ENCODE results near the gene SMAD2. TPM values are rescaled to one million over a fixed set of nuclear protein-coding genes. Genes with fewer than 3 reads are reported as not detected.

Gene SMAD2
- total and polyA plus RNA-seq, 4 donors, result 62.7 to 183 (median 76.6) TPM

- Histone ChIP-seq H3K27me3 (ENCODE audit: control insufficient read depth, insufficient read depth, low read length) (peaks cover 2% of the 10 kb centered on the region), H3K4me1 (ENCODE audit: control insufficient read depth, insufficient read depth, low read length) (peaks cover 17% of the 10 kb centered on the region), H3K4me3 (ENCODE audit: low read depth, low read length) (no peak overlapping the region), H3K9me3 (ENCODE audit: control insufficient read depth, insufficient read depth, low read length) (no peaks in the 10 kb centered on the region), H3K27ac (ENCODE audit: low read depth, low read length) (no peak overlapping the region), H3K36me3 (ENCODE audit: control insufficient read depth, insufficient read depth, low read length) (no peaks in the 10 kb centered on the region)
- DNase-seq (ENCODE audit: low read depth in 4 of 6, low spot score in 6 of 6), result no peak
- 92% methylated on average over 5 of the region's 7 CpGs for WGBS (ENCODE audit: insufficient coverage)
These were observed 136.8 kb downstream of the SMAD2 start for GRCh38 chr18:47793609-47794008.

- no peak for DNase-seq (ENCODE audit: low read depth in 4 of 6, low spot score in 6 of 6)
- WGBS (ENCODE audit: insufficient coverage), result 88% methylated on average over 4 of the region's 4 CpGs
- Histone ChIP-seq H3K27me3 (ENCODE audit: control insufficient read depth, insufficient read depth, low read length) (no peaks in the 10 kb centered on the region), H3K9me3 (ENCODE audit: control insufficient read depth, insufficient read depth, low read length) (no peaks in the 10 kb centered on the region), H3K27ac (ENCODE audit: low read depth, low read length) (no peak overlapping the region), H3K4me1 (ENCODE audit: control insufficient read depth, insufficient read depth, low read length) (peaks cover 13% of the 10 kb centered on the region), H3K4me3 (ENCODE audit: low read depth, low read length) (no peak overlapping the region), H3K36me3 (ENCODE audit: control insufficient read depth, insufficient read depth, low read length) (no peaks in the 10 kb centered on the region)
These were observed 138.9 kb downstream of the SMAD2 start for GRCh38 chr18:47791461-47791985.

GRCh38 chr18:47790036-47790435, 140.4 kb downstream of the SMAD2 start:
- Histone ChIP-seq H3K36me3 (ENCODE audit: control insufficient read depth, insufficient read depth, low read length) (no peaks in the 10 kb centered on the region), H3K27ac (ENCODE audit: low read depth, low read length) (no peak overlapping the region), H3K4me3 (ENCODE audit: low read depth, low read length) (no peak overlapping the region), H3K9me3 (ENCODE audit: control insufficient read depth, insufficient read depth, low read length) (peaks cover 2% of the 10 kb centered on the region), H3K4me1 (ENCODE audit: control insufficient read depth, insufficient read depth, low read length) (peaks cover 6% of the 10 kb centered on the region), H3K27me3 (ENCODE audit: control insufficient read depth, insufficient read depth, low read length) (no peaks in the 10 kb centered on the region)
- DNase-seq (ENCODE audit: low read depth in 4 of 6, low spot score in 6 of 6), result no peak
- WGBS (ENCODE audit: insufficient coverage), result 100% methylated on average over 1 of the region's 2 CpGs

- Histone ChIP-seq H3K9me3 (ENCODE audit: control insufficient read depth, insufficient read depth, low read length) (peaks cover 10% of the 10 kb centered on the region), H3K27ac (ENCODE audit: low read depth, low read length) (no peak overlapping the region), H3K4me3 (ENCODE audit: low read depth, low read length) (no peak overlapping the region), H3K4me1 (ENCODE audit: control insufficient read depth, insufficient read depth, low read length) (no peaks in the 10 kb centered on the region), H3K27me3 (ENCODE audit: control insufficient read depth, insufficient read depth, low read length) (no peaks in the 10 kb centered on the region), H3K36me3 (ENCODE audit: control insufficient read depth, insufficient read depth, low read length) (no peaks in the 10 kb centered on the region)
- no peak for DNase-seq (ENCODE audit: low read depth in 4 of 6, low spot score in 6 of 6)
- WGBS (ENCODE audit: insufficient coverage), result 88% methylated on average over 3 of the region's 3 CpGs
These were observed 141.8 kb downstream of the SMAD2 start for GRCh38 chr18:47788621-47789020.

GRCh38 chr18:47781561-47781960, 148.9 kb downstream of the SMAD2 start:
- peaks cover 10% of the 10 kb centered on the region for H3K9me3 ChIP-seq (ENCODE audit: control insufficient read depth, insufficient read depth, low read length)
- H3K4me3 ChIP-seq (ENCODE audit: low read depth, low read length), result no peak overlapping the region
- peak in 1 of 6 donors; percentile 65 for DNase-seq (ENCODE audit: low read depth in 4 of 6, low spot score in 6 of 6)
- 100% methylated on average over 1 of the region's 3 CpGs for WGBS (ENCODE audit: insufficient coverage)
- H3K27ac ChIP-seq (ENCODE audit: low read depth, low read length), result no peak overlapping the region
- H3K36me3 ChIP-seq (ENCODE audit: control insufficient read depth, insufficient read depth, low read length), result no peaks in the 10 kb centered on the region
- no peaks in the 10 kb centered on the region for H3K4me1 ChIP-seq (ENCODE audit: control insufficient read depth, insufficient read depth, low read length)
- H3K27me3 ChIP-seq (ENCODE audit: control insufficient read depth, insufficient read depth, low read length), result no peaks in the 10 kb centered on the region

GRCh38 chr18:47780011-47780725, 150.3 kb downstream of the SMAD2 start:
- WGBS (ENCODE audit: insufficient coverage), result 57% methylated on average over 4 of the region's 11 CpGs
- no peaks in the 10 kb centered on the region for H3K4me1 ChIP-seq (ENCODE audit: control insufficient read depth, insufficient read depth, low read length)
- no peak for DNase-seq (ENCODE audit: low read depth in 4 of 6, low spot score in 6 of 6)

GRCh38 chr18:47779381-47779780, 151.1 kb downstream of the SMAD2 start:
- H3K27ac ChIP-seq (ENCODE audit: low read depth, low read length), result no peak overlapping the region
- 87% methylated on average over 3 of the region's 3 CpGs for WGBS (ENCODE audit: insufficient coverage)
- no peak for DNase-seq (ENCODE audit: low read depth in 4 of 6, low spot score in 6 of 6)
- peaks cover 2% of the 10 kb centered on the region for H3K9me3 ChIP-seq (ENCODE audit: control insufficient read depth, insufficient read depth, low read length)
- H3K36me3 ChIP-seq (ENCODE audit: control insufficient read depth, insufficient read depth, low read length), result no peaks in the 10 kb centered on the region
- H3K27me3 ChIP-seq (ENCODE audit: control insufficient read depth, insufficient read depth, low read length), result no peaks in the 10 kb centered on the region
- H3K4me3 ChIP-seq (ENCODE audit: low read depth, low read length), result no peak overlapping the region
- H3K4me1 ChIP-seq (ENCODE audit: control insufficient read depth, insufficient read depth, low read length), result no peaks in the 10 kb centered on the region

More at GRCh38 chr18:47780011-47780725, 150.3 kb downstream of the SMAD2 start:
- Histone ChIP-seq H3K27ac (ENCODE audit: low read depth, low read length) (no peak overlapping the region), H3K4me3 (ENCODE audit: low read depth, low read length) (no peak overlapping the region), H3K27me3 (ENCODE audit: control insufficient read depth, insufficient read depth, low read length) (no peaks in the 10 kb centered on the region), H3K9me3 (ENCODE audit: control insufficient read depth, insufficient read depth, low read length) (peaks cover 10% of the 10 kb centered on the region), H3K36me3 (ENCODE audit: control insufficient read depth, insufficient read depth, low read length) (no peaks in the 10 kb centered on the region)

GRCh38 chr18:47777626-47778025, 152.8 kb downstream of the SMAD2 start:
- Histone ChIP-seq H3K4me1 (ENCODE audit: control insufficient read depth, insufficient read depth, low read length) (no peaks in the 10 kb centered on the region), H3K4me3 (ENCODE audit: low read depth, low read length) (no peak overlapping the region), H3K27me3 (ENCODE audit: control insufficient read depth, insufficient read depth, low read length) (no peaks in the 10 kb centered on the region), H3K9me3 (ENCODE audit: control insufficient read depth, insufficient read depth, low read length) (no peaks in the 10 kb centered on the region), H3K36me3 (ENCODE audit: control insufficient read depth, insufficient read depth, low read length) (no peaks in the 10 kb centered on the region), H3K27ac (ENCODE audit: low read depth, low read length) (no peak overlapping the region)
- WGBS (ENCODE audit: insufficient coverage), result no CpG with 5 or more reads among the region's 2 CpGs
- no peak for DNase-seq (ENCODE audit: low read depth in 4 of 6, low spot score in 6 of 6)

- no peaks in the 10 kb centered on the region for H3K9me3 ChIP-seq (ENCODE audit: control insufficient read depth, insufficient read depth, low read length)
These were observed 154.5 kb downstream of the SMAD2 start for GRCh38 chr18:47775961-47776360.

GRCh38 chr18:47773931-47774330, 156.5 kb downstream of the SMAD2 start:
- Histone ChIP-seq H3K4me3 (ENCODE audit: low read depth, low read length) (no peak overlapping the region), H3K4me1 (ENCODE audit: control insufficient read depth, insufficient read depth, low read length) (no peaks in the 10 kb centered on the region), H3K27ac (ENCODE audit: low read depth, low read length) (no peak overlapping the region), H3K9me3 (ENCODE audit: control insufficient read depth, insufficient read depth, low read length) (no peaks in the 10 kb centered on the region), H3K36me3 (ENCODE audit: control insufficient read depth, insufficient read depth, low read length) (no peaks in the 10 kb centered on the region), H3K27me3 (ENCODE audit: control insufficient read depth, insufficient read depth, low read length) (no peaks in the 10 kb centered on the region)
- WGBS (ENCODE audit: insufficient coverage), result 79% methylated on average over 2 of the region's 2 CpGs
- DNase-seq (ENCODE audit: low read depth in 4 of 6, low spot score in 6 of 6), result no peak

More at GRCh38 chr18:47775961-47776360, 154.5 kb downstream of the SMAD2 start:
- no peaks in the 10 kb centered on the region for H3K36me3 ChIP-seq (ENCODE audit: control insufficient read depth, insufficient read depth, low read length)
- no peaks in the 10 kb centered on the region for H3K27me3 ChIP-seq (ENCODE audit: control insufficient read depth, insufficient read depth, low read length)
- H3K27ac ChIP-seq (ENCODE audit: low read depth, low read length), result no peak overlapping the region
- H3K4me3 ChIP-seq (ENCODE audit: low read depth, low read length), result no peak overlapping the region
- WGBS (ENCODE audit: insufficient coverage), result 87% methylated on average over 3 of the region's 5 CpGs
- peak in 1 of 6 donors; percentile 14 for DNase-seq (ENCODE audit: low read depth in 4 of 6, low spot score in 6 of 6)
- H3K4me1 ChIP-seq (ENCODE audit: control insufficient read depth, insufficient read depth, low read length), result no peaks in the 10 kb centered on the region
